HEK293 (cell line): ENCODE data around the gene PDE10A.

Source experiments
- CTCF ChIA-PET: fragments of 350-600 bp; formaldehyde crosslinking; extraction: SDS; loops from one replicate; lab custom pipeline; 2021; ENCODE audit warnings: antibody characterized with exemption; lab: Yijun Ruan, JAX
- POLR2A ChIA-PET: fragments of 300-600 bp; formaldehyde crosslinking; extraction: SDS; loops from one replicate; lab custom pipeline; 2020; ENCODE audit warnings: antibody characterized with exemption, inconsistent platforms; lab: Yijun Ruan, JAX
- H3K27ac ChIP-seq: fragments of 200-500 bp; sonication (Bioruptor generic); 2 replicates; pipeline ENCODE4 v1.5.1; 2014; ENCODE audit warnings: low read depth, low read length, control low read depth, inconsistent platforms; ENCODE audit errors: extremely low read depth
- H3K36me3 ChIP-seq, 2 experiments: fragments of 200-500 bp in 1 of 2; sonication (Bioruptor generic) in 1 of 2; 1 replicate in 1 of 2; 2 replicates in 1 of 2; pipeline ENCODE4 v1.5.1; 2014 to 2017; ENCODE audit warnings: inconsistent platforms in 2 of 2, low read length in 2 of 2; ENCODE audit not compliant: control insufficient read depth in 2 of 2, insufficient read depth in 1 of 2
- H3K4me1 ChIP-seq: fragments of 200-500 bp; sonication (Bioruptor generic); 2 replicates; pipeline ENCODE4 v1.5.1; 2014; ENCODE audit warnings: mild to moderate bottlenecking, low read length, inconsistent platforms; ENCODE audit not compliant: control insufficient read depth, insufficient read depth
- H3K4me3 ChIP-seq: 2 replicates; pipeline ENCODE4 v1.5.1; 2011; ENCODE audit warnings: low read depth, mild to moderate bottlenecking, control low read depth, low read length, moderate library complexity
- H3K9me3 ChIP-seq: fragments of 200-500 bp; sonication (Bioruptor generic); 2 replicates; pipeline ENCODE4 v1.5.1; 2014; ENCODE audit warnings: low read depth, low read length, inconsistent platforms; ENCODE audit not compliant: control insufficient read depth, insufficient read depth
- GLIS2 ChIP-seq: fragments of 450-650 bp; formaldehyde crosslinking; IDR thresholded peaks from 2 replicates; pipeline ENCODE4 v1.5.1; 2016; ENCODE audit warnings: missing biosample characterization, missing genetic modification characterization
- SCRT2 ChIP-seq: fragments of 450-650 bp; formaldehyde crosslinking; IDR thresholded peaks from 2 replicates; pipeline ENCODE4 v1.5.1; 2016; ENCODE audit warnings: missing biosample characterization, missing genetic modification characterization
- TRIM28 ChIP-seq: IDR thresholded peaks from 2 replicates; pipeline ENCODE4 v1.6.1; 2011; ENCODE audit warnings: low read length, control low read depth, borderline replicate concordance
- ZNF202 ChIP-seq: fragments of 450-650 bp; formaldehyde crosslinking; IDR thresholded peaks from 2 replicates; pipeline ENCODE4 v1.5.1; 2016; ENCODE audit warnings: missing biosample characterization, missing genetic modification characterization, borderline replicate concordance
- ZNF26 ChIP-seq: fragments of 450-650 bp; formaldehyde crosslinking; IDR thresholded peaks from 2 replicates; pipeline ENCODE4 v1.5.1; 2016; ENCODE audit warnings: missing biosample characterization, missing genetic modification characterization
- ZNF311 ChIP-seq: fragments of 450-650 bp; formaldehyde crosslinking; IDR thresholded peaks from 2 replicates; pipeline ENCODE4 v1.5.1; 2017; ENCODE audit warnings: missing biosample characterization, missing genetic modification characterization, borderline replicate concordance
- ZNF580 ChIP-seq: fragments of 450-650 bp; formaldehyde crosslinking; IDR thresholded peaks from 2 replicates; pipeline ENCODE4 v1.5.1; 2016; ENCODE audit warnings: missing biosample characterization, missing genetic modification characterization
- ZNF600 ChIP-seq: fragments of 450-650 bp; formaldehyde crosslinking; IDR thresholded peaks from 2 replicates; pipeline ENCODE4 v1.5.1; 2016; ENCODE audit warnings: missing biosample characterization, missing genetic modification characterization
- ZNF645 ChIP-seq: fragments of 450-650 bp; formaldehyde crosslinking; IDR thresholded peaks from 2 replicates; pipeline ENCODE4; 2016; ENCODE audit warnings: missing biosample characterization, missing genetic modification characterization
- ZNF658 ChIP-seq: fragments of 450-650 bp; formaldehyde crosslinking; IDR thresholded peaks from 2 replicates; pipeline ENCODE4; 2016; ENCODE audit warnings: missing biosample characterization, missing genetic modification characterization
- ZNF660 ChIP-seq: fragments of 450-650 bp; IDR thresholded peaks from 2 replicates; pipeline ENCODE4 v1.5.1; 2018; ENCODE audit warnings: missing biosample characterization, mild to moderate bottlenecking, missing genetic modification characterization

The PDE10A gene

GRCh38 chr6:165571068-165571682 is 91.9 kb downstream of the PDE10A start:
- no peak overlapping the region for H3K27ac ChIP-seq
- CTCF ChIA-PET, result no interaction called here
- no peaks in the 10 kb centered on the region for H3K36me3 ChIP-seq

GRCh38 chr6:165568326-165568725 is 94.7 kb downstream of the PDE10A start:
- Histone ChIP-seq H3K9me3 (no peaks in the 10 kb centered on the region), H3K36me3 (no peaks in the 10 kb centered on the region), H3K27ac (no peak overlapping the region), H3K4me1 (peaks cover 11% of the 10 kb centered on the region), H3K4me3 (no peak overlapping the region)
- ChIA-PET POLR2A (no interaction called here), CTCF (no interaction called here)
- TF ChIP-seq GLIS2 (tag by site-specific recombination) (no peak), ZNF658 (tag by site-specific recombination) (no peak), ZNF660 (tag by site-specific recombination) (no peak), ZNF26 (tag by site-specific recombination) (no peak), ZNF645 (tag by site-specific recombination) (no peak), ZNF311 (tag by site-specific recombination) (no peak)

More at GRCh38 chr6:165571068-165571682, 91.9 kb downstream of the PDE10A start:
- H3K4me1 ChIP-seq, result peaks cover 28% of the 10 kb centered on the region
- H3K4me3 ChIP-seq, result no peak overlapping the region
- POLR2A ChIA-PET, result no interaction called here
- TF ChIP-seq ZNF600 (tag by site-specific recombination) (0 out of 2 replicates have a peak, but pooled peaks have one; percentile 30), ZNF202 (tag by site-specific recombination) (no peak)
- H3K9me3 ChIP-seq, result no peaks in the 10 kb centered on the region

- Histone ChIP-seq H3K9me3 (no peaks in the 10 kb centered on the region), H3K36me3 (no peaks in the 10 kb centered on the region), H3K4me3 (no peak overlapping the region), H3K27ac (no peak overlapping the region), H3K4me1 (no peaks in the 10 kb centered on the region)
- ChIA-PET CTCF (no interaction called here), POLR2A (no interaction called here)
- TF ChIP-seq TRIM28 (0 out of 2 replicates have a peak, but pooled peaks have one; percentile 46), ZNF580 (tag by site-specific recombination) (no peak)
These were observed 96.8 kb downstream of the PDE10A start for GRCh38 chr6:165566088-165566828.

- POLR2A ChIA-PET, result no interaction called here
- no peaks in the 10 kb centered on the region for H3K4me1 ChIP-seq
- TF ChIP-seq ZNF645 (tag by site-specific recombination) (no peak), SCRT2 (tag by site-specific recombination) (0 out of 2 replicates have a peak, but pooled peaks have one; percentile 23)
These were observed 100.5 kb downstream of the PDE10A start for GRCh38 chr6:165562421-165563090.

More at GRCh38 chr6:165562421-165563090, 100.5 kb downstream of the PDE10A start:
- Histone ChIP-seq H3K27ac (no peak overlapping the region), H3K9me3 (no peaks in the 10 kb centered on the region), H3K4me3 (no peak overlapping the region), H3K36me3 (no peaks in the 10 kb centered on the region)
- CTCF ChIA-PET, result interaction anchor here (0.7 kb wide), 1 partner anchor 198 kb away, joined by 3 read pairs; no protein-coding TSS in a partner anchor
